ENCODE results near the gene FRS2. TPM values are rescaled to one million over a fixed set of nuclear protein-coding genes. Genes with fewer than 3 reads are reported as not detected.

The FRS2 gene
- total RNA-seq, 1 donor from 2014 or later: 19.0 TPM

- DNase-seq (ENCODE audit: missing footprints) (no peak), ATAC-seq (no peak)
- intact Hi-C loops (cut with DNase I): no loop called here
These were observed 20.9 kb downstream of the FRS2 start for GRCh38 chr12:69490920-69491643.

GRCh38 chr12:69492739-69493138 is 22.6 kb downstream of the FRS2 start:
- DNase-seq (ENCODE audit: missing footprints): no peak
- no peak for ATAC-seq
- intact Hi-C loops (cut with DNase I): no loop called here

GRCh38 chr12:69495071-69495470 is 24.9 kb downstream of the FRS2 start:
- ATAC-seq: no peak
- intact Hi-C loops (cut with DNase I): no loop called here
- no peak for DNase-seq (ENCODE audit: missing footprints)

- DNase-seq (ENCODE audit: missing footprints) (no peak), ATAC-seq (peak; percentile 73)
- intact Hi-C loops (cut with DNase I): no loop called here
These were observed 27.3 kb downstream of the FRS2 start for GRCh38 chr12:69497308-69498026.

- ATAC-seq: no peak
- intact Hi-C loops (cut with DNase I): no loop called here
These were observed 30.4 kb downstream of the FRS2 start for GRCh38 chr12:69500631-69501030.

GRCh38 chr12:69501154-69501895 is 31.1 kb downstream of the FRS2 start:
- ATAC-seq (no peak), DNase-seq (ENCODE audit: missing footprints) (no peak)
- intact Hi-C loops (cut with DNase I): no loop called here

More at GRCh38 chr12:69500631-69501030, 30.4 kb downstream of the FRS2 start:
- no peak for DNase-seq (ENCODE audit: missing footprints)

GRCh38 chr12:69502345-69503081 is 32.3 kb downstream of the FRS2 start:
- no peak for DNase-seq (ENCODE audit: missing footprints)
- intact Hi-C loops (cut with DNase I): no loop called here
- no peak for ATAC-seq

- intact Hi-C loops (cut with DNase I): no loop called here
- ATAC-seq: no peak
These were observed 37.9 kb downstream of the FRS2 start for GRCh38 chr12:69508091-69508490.

GRCh38 chr12:69508621-69509020 is 38.4 kb downstream of the FRS2 start:
- ATAC-seq: no peak
- DNase-seq (ENCODE audit: missing footprints): no peak
- intact Hi-C loops (cut with DNase I): no loop called here

More at GRCh38 chr12:69508091-69508490, 37.9 kb downstream of the FRS2 start:
- DNase-seq (ENCODE audit: missing footprints): no peak

GRCh38 chr12:69509308-69509736 is 39.1 kb downstream of the FRS2 start:
- intact Hi-C loops (cut with DNase I): no loop called here
- no peak for ATAC-seq
- no peak for DNase-seq (ENCODE audit: missing footprints)

- ATAC-seq: no peak
- intact Hi-C loops (cut with DNase I): loop anchor here (5.0 kb wide), 1 partner anchor 38 kb away; the partner anchor contains the start of gene FRS2
- DNase-seq (ENCODE audit: missing footprints): no peak
These were observed 40.0 kb downstream of the FRS2 start for GRCh38 chr12:69509904-69510827.

GRCh38 chr12:69511016-69511415 is 40.8 kb downstream of the FRS2 start:
- no peak for ATAC-seq
- no peak for DNase-seq (ENCODE audit: missing footprints)
- intact Hi-C loops (cut with DNase I): loop anchor here (5.0 kb wide), 1 partner anchor 39 kb away; the partner anchor contains the start of gene FRS2

- ATAC-seq (peak; percentile 68), DNase-seq (ENCODE audit: missing footprints) (no peak)
- intact Hi-C loops (cut with DNase I): loop anchor here (5.0 kb wide), 1 partner anchor 39 kb away; the partner anchor contains the start of gene FRS2
These were observed 41.5 kb downstream of the FRS2 start for GRCh38 chr12:69511469-69512267.

GRCh38 chr12:69512820-69513219 is 42.6 kb downstream of the FRS2 start:
- intact Hi-C loops (cut with DNase I): loop anchor here (5.0 kb wide), 1 partner anchor 41 kb away; the partner anchor contains the start of gene FRS2
- no peak for DNase-seq (ENCODE audit: missing footprints)
- no peak for ATAC-seq

GRCh38 chr12:69513297-69513696 is 43.1 kb downstream of the FRS2 start:
- intact Hi-C loops (cut with DNase I): loop anchor here (5.0 kb wide), 1 partner anchor 41 kb away; the partner anchor contains the start of gene FRS2
- no peak for DNase-seq (ENCODE audit: missing footprints)
- ATAC-seq: no peak

- ATAC-seq (peak; percentile 57), DNase-seq (ENCODE audit: missing footprints) (no peak)
- intact Hi-C loops (cut with DNase I): loop anchor here (5.0 kb wide), 1 partner anchor 42 kb away; the partner anchor contains the start of gene FRS2
These were observed 43.9 kb downstream of the FRS2 start for GRCh38 chr12:69514111-69514510.

GRCh38 chr12:69514845-69515244 is 44.7 kb downstream of the FRS2 start:
- intact Hi-C loops (cut with DNase I): loop anchor here (5.0 kb wide), 1 partner anchor 43 kb away; the partner anchor contains the start of gene FRS2
- ATAC-seq: no peak

More at GRCh38 chr12:69514845-69515244, 44.7 kb downstream of the FRS2 start:
- DNase-seq (ENCODE audit: missing footprints): no peak

Data from Right ventricle myocardium inferior (tissue), 1 donor.